A549 treated with CORT108297 at 1 μM for 4 hours (cell line): ENCODE results near the gene FAM118A. TPM values are rescaled to one million over a fixed set of nuclear protein-coding genes. Genes with fewer than 3 reads are reported as not detected.

ENCODE experiments used
- total RNA-seq: library from RNA; stranded (reverse); fragments of 200-300 nt; extraction: Qiagen RNA extraction; gene quantifications from 5 replicates; pipeline ENCODE4 v1.2.3, GENCODE V29; 2022

The FAM118A gene
- total RNA-seq: 9.3 to 12.3 TPM (median 10.2 TPM) in 5 replicates

GRCh38 chr22:45309422-45310227 lies at the start of gene FAM118A:
Gene FAM118A, plus strand, starts transcription at chr22:45309934. Its CDS starts 12,446 bp downstream, at chr22:45322380.

DNA sequence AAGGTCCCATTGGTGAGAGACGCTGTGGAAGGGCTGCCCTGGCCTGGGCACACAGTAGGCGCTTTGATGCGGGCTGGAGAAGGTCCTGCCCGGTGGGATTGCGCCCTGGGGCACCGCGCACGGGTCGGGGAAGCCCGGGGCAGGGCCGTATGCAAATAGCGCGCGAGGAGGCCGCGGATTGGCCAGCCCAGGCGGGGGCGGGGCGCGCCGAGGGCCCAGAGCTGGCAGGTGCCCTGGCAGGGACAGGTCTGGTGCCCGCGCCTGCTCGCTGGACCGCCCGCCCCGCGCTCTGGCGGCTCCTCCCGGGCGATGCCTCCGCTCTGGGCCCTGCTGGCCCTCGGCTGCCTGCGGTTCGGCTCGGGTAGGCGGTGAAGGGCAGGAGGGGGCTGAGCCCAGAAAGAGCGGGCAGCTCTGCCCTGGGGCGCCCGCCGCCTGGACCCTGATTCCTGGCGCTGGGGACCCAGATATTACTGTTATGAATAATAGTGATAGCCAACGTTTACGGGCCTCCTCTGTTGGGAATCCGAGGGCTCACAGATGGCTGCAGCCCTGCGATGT lies 24.9 kb upstream of the FAM118A start, which contains the start of gene UPK3A:
UPK3A (plus strand) TSS at position 245 of the 558 bp plus-strand sequence; CDS start at position 310, 65 bp downstream.

Other genes with a start within 250 kb of the FAM118A start
- 26.2 to 30.5 TPM (median 29.6 TPM) in 5 replicates for gene NUP50, start 146.0 kb upstream of the FAM118A start, total RNA-seq
- 70.7 to 94.9 TPM (median 93.3 TPM) in 5 replicates for gene KIAA0930, start 69.0 kb upstream of the FAM118A start, total RNA-seq
- gene UPK3A, start 25.0 kb upstream of the FAM118A start, total RNA-seq: not detected in 5 replicates
- 0.02 to 0.03 TPM (median 0.03 TPM) in 3 of 5 replicates, not detected in the others for gene SMC1B, start 103.7 kb downstream of the FAM118A start, total RNA-seq
- 1.9 to 3.1 TPM (median 2.3 TPM) in 5 replicates for gene RIBC2, start 103.8 kb downstream of the FAM118A start, total RNA-seq
- 35.9 to 51.1 TPM (median 49.6 TPM) in 5 replicates for gene FBLN1, start 192.9 kb downstream of the FAM118A start, total RNA-seq